ENCODE results near the gene PRR14L.

GRCh38 chr22:31715147-31715778 is 34.7 kb downstream of the PRR14L start:
- no peak for TF ChIP-seq BHLHE40 (IDR thresholded peaks at IDR 0.05; ENCODE audit: borderline replicate concordance)
- no peak for TF ChIP-seq SP1 (IDR thresholded peaks at IDR 0.05)
- TF ChIP-seq LEF1 (IDR thresholded peaks at IDR 0.05; ENCODE audit: borderline replicate concordance) = no peak
- no peak for TF ChIP-seq NFRKB (IDR thresholded peaks at IDR 0.05)
- TF ChIP-seq FOXA1 (IDR thresholded peaks at IDR 0.05) = no peak
- no peak for TF ChIP-seq TARDBP (IDR thresholded peaks at IDR 0.05)
- TF ChIP-seq HDGF (IDR thresholded peaks at IDR 0.05; ENCODE audit: borderline replicate concordance) = no peak
- TF ChIP-seq FOXK2 (IDR thresholded peaks at IDR 0.05) = no peak
- no peak for TF ChIP-seq ELF4 (IDR thresholded peaks at IDR 0.05)
- no peak for TF ChIP-seq FOXM1 (IDR thresholded peaks at IDR 0.05; ENCODE audit: borderline replicate concordance)
- TF ChIP-seq SUZ12 (IDR thresholded peaks at IDR 0.05) = no peak
- TF ChIP-seq, protein P1, sequence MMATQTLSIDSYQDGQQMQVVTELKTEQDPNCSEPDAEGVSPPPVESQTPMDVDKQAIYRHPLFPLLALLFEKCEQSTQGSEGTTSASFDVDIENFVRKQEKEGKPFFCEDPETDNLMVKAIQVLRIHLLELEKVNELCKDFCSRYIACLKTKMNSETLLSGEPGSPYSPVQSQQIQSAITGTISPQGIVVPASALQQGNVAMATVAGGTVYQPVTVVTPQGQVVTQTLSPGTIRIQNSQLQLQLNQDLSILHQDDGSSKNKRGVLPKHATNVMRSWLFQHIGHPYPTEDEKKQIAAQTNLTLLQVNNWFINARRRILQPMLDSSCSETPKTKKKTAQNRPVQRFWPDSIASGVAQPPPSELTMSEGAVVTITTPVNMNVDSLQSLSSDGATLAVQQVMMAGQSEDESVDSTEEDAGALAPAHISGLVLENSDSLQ (IDR thresholded peaks at IDR 0.05) = no peak
- TF ChIP-seq ARNT (IDR thresholded peaks at IDR 0.05) = no peak
- no peak for TF ChIP-seq L3MBTL2 (conservative IDR thresholded peaks at IDR 0.05)

Data from HEK293T (cell line).